DLD1 (cell line): ENCODE data around the gene ADGRV1.

Source experiments
- in situ Hi-C: cut with HindIII; loops from 2 replicates; pipeline ENCODE4 v1.10.0; 2017; ENCODE audit warnings: low sequenced_read_pairs

ADGRV1 gene, protein sequence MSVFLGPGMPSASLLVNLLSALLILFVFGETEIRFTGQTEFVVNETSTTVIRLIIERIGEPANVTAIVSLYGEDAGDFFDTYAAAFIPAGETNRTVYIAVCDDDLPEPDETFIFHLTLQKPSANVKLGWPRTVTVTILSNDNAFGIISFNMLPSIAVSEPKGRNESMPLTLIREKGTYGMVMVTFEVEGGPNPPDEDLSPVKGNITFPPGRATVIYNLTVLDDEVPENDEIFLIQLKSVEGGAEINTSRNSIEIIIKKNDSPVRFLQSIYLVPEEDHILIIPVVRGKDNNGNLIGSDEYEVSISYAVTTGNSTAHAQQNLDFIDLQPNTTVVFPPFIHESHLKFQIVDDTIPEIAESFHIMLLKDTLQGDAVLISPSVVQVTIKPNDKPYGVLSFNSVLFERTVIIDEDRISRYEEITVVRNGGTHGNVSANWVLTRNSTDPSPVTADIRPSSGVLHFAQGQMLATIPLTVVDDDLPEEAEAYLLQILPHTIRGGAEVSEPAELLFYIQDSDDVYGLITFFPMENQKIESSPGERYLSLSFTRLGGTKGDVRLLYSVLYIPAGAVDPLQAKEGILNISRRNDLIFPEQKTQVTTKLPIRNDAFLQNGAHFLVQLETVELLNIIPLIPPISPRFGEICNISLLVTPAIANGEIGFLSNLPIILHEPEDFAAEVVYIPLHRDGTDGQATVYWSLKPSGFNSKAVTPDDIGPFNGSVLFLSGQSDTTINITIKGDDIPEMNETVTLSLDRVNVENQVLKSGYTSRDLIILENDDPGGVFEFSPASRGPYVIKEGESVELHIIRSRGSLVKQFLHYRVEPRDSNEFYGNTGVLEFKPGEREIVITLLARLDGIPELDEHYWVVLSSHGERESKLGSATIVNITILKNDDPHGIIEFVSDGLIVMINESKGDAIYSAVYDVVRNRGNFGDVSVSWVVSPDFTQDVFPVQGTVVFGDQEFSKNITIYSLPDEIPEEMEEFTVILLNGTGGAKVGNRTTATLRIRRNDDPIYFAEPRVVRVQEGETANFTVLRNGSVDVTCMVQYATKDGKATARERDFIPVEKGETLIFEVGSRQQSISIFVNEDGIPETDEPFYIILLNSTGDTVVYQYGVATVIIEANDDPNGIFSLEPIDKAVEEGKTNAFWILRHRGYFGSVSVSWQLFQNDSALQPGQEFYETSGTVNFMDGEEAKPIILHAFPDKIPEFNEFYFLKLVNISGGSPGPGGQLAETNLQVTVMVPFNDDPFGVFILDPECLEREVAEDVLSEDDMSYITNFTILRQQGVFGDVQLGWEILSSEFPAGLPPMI (N-terminal part only)

DNA sequence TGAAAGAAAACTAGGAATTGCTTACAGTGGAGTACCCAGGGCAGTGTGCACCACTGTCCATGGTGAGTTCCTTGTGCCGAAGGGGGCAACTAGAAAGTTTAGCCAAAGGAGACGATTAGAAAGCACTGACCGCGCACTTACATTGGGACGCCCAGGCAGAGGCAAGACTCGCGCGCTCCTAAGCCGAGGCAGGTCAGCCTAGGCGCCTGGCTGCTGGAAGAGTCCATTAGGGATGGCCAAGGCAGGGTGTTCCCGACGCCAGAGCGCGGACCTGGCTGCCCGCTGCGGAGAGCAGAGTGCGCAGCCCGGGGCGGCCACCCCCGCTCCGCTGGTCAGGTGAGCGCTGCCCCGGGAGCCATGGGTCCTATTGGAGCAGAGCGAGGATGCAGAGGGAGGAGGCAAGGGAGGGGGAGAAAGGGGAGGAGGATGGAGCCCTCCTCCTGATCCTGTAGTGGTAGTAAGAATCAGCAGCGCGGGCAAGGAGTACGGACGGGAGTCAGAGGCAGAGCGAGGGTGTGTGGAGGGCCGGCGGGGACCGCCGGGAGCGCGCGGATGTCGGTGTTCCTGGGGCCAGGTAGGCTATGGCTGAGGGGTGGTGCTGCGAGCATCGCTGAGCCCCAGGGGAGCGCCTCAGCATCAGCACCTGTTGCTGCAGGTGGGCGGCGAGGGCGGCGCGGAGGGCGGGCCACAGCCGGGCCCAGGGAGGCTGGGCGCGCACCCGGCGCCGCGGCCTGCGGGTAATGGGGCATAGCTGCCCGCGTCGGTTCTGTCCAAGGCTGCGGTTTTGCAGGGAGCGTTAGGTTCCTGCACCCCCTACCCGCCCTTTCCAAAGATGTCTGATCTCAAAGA is at the start of gene ADGRV1:
ADGRV1 (plus strand) TSS at position 454 of the 849 bp plus-strand sequence; CDS start at position 553, 99 bp downstream.
- in situ Hi-C loops: no loop called here

DNA sequence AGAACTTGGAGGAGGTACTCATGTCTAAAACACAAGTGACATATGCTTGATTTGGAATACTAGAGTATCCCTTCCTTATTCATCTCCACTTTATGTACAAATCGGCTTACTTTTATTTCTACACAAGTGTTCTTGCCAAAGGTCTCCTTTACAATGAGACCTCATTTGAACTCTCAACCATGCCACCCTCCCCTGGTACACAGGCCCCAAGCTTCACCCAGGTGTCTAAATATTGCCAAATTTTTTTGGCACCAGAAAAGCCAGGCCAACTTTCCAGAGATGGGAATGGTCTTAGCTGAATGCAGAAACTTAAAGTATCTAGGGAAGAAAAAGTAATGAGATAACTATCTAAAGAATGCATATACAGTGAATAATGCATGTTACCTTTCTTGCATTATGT is 48.2 kb upstream of the ADGRV1 start:
- in situ Hi-C loops: no loop called here

DNA sequence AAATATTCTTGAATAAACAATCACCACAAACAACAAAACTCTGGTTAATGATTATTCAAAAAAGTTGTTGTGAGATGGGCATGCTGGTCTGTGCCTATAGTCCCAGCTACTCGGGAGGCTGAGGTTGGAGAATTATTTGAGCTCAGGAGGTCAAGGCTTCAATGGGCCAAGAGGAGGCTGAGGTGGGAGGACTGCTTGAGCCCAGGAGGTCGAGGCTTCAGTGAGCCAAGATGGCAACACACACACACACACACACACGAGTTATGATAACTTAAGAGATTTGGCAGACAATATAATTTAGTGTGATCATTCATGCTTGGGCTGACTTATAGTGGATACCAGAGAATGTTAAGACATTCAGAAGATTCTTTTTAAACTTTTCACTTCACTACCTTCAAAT is 44.1 kb upstream of the ADGRV1 start:
- in situ Hi-C loops: no loop called here

DNA sequence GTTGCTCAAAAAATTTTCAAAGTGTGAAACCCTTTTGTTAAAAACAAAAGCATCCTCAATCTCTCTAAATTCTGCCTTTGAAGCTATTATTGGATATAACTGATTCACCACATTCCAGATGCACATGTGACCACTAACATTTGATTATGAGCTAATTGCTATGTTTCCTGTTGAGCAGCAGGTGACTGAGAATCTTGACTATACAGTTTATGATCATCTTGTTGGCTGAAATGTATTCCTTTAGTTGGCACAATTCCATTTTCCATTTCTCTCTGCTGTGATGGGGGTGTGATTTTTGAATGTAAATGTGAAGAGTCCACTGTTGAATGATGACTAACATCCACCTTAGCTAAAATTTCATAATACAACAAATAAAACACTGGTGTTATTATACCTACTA is 39.9 kb upstream of the ADGRV1 start:
- in situ Hi-C loops: no loop called here

DNA sequence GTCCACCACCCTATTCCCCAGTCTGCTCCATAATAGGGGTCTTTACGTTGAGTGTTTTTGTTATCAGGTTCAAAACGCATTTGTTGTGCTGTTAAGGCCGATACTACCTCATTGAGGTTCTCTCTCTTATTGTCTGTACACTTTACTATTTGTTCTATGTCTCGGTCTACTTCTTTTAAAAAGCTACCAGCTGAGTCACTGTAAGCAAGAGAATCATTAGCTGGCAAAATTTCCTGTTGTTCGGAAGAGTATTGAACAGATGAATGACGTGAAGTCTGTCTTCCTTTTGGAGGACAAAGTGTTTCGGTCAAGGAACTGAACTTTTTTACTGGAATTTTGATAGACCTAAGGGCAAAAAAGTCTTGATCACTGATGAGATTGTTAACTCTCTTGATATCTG is 39.5 kb upstream of the ADGRV1 start:
- in situ Hi-C loops: no loop called here

DNA sequence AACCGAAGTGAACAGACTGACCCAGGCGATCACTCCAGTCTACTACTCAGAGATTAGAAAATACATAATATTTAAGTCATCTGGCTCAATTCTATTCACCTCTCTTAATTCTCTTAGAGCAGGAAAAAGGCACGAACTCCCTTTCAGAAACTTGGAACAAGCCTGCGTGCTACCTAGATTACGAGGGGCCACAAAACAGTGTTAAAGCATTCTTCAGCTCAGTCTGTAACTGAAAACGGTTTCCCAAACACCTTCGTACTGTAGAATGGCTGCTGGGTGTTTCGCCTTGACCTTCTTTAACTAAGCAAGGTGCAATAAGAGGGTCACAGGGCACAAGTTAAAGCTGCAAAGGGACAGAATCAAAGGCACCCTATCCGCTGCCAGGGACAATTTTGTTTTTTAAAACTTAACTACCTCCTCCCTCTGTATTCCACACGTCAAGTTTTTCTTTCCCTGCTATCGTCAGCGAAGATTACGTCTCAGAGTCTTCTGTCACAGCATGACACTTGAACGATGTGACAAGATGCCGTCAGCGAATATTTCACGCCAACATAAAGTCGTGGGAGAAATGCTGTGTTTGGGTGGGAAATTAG is 29.9 kb upstream of the ADGRV1 start:
- in situ Hi-C loops: no loop called here

DNA sequence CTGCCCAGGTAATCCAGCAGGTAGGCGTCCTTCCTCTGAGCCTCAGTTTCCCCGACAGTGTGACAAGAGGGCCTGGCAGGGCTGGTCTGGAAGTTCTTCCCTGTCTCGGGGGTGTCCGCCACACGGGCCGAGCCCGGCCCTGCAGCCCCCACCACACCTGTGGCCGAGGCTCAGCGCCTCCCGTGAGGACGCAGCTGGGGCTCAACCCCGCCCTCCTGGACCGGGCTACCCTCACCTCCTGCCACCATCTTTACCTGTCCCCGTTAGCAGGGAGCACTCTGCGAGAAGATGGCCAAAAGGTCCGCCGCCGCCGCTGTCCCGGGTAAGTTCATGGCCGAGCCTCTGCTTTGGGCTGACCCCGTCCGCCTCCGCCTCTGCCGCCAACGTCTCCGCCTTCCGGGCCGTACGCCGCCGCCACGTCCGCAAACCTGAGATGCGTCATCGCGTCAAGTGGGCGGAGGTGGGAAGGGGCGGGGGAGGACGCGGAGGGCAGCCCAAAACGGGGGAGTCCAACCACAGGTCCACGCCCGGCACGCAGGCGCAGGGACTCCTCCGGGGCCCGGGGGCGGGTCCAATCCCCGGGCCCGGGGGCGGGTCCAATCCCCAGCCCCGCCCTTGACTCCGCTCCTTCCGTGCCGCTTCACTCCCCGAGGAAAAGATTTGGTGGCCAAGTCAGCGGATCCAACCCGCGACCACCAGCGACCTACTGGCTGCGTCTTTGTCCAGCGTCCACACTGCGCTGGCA is 29.2 kb upstream of the ADGRV1 start, which contains the start of gene LYSMD3:
LYSMD3 (minus strand) TSS at position 391 of the 745 bp plus-strand sequence. CDS start 4,295 bp downstream, outside the sequence.
- in situ Hi-C loops: no loop called here

DNA sequence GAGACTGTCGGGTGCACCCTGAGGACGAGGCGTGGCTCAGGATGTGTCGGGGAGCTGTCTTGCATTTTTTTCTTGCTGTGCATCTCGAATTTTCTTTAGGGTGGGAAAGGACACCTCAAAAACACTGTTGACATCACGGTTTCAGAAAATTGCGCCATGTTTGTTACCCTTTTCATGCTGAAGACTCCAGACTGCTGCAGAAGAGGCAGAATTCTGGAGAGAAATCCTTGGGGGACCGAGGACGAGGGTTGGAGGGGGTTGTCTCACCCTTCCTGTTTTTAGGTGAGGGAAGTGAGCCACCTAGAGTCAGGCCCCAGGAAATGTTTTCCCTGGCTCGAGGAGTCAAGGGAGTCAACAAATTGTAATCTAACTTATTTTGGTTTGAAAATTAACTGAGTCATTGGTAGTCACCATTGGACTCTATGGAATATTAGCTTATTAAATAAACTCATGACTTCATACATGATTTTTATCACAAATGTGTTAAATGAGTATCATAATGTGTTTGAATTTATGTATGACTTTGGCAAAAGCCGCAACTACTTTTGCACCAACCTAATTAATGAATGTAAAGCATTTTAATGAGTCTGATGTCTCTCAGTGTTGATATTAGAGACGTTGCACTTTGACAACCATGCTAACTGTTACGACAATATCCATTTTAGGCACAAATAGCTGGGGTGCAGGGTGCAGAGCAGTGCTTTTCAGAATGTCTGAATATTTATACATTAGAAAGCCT is 28.5 kb upstream of the ADGRV1 start:
- in situ Hi-C loops: no loop called here

DNA sequence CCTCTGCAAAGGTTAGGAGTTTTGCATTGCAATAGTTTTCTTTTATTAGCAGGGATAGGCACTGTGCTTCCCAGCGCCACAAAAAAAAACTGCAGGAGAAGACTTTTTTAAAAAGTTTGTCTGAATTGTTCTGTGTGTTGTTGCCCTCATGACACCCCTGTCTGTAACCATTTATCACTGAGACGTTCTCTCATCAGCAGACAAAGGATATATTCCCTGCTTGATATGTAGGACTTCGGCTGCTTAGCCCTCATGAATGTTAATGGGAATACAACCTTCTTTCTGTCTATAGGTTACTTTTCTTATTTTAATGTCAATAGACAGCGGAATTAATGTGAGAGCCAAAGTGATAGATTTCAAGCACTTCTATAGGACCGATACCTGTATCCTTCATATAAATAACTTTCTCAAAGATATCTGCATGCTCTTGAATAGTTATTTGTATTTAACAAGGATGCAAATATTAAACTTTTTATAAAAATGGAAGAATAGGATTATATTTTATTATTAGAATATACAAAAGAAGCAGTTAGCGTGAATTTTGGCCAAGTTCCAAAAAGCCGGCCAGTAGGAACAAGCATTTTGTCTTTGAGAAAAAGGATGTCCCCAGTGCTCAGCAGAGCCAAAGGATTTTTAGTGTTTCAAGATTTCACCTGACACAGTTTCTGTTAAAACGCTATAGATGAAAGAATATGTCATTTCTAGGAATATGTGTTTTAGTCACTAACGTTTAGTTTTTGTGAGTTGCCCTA is 27.7 kb upstream of the ADGRV1 start:
- in situ Hi-C loops: no loop called here

DNA sequence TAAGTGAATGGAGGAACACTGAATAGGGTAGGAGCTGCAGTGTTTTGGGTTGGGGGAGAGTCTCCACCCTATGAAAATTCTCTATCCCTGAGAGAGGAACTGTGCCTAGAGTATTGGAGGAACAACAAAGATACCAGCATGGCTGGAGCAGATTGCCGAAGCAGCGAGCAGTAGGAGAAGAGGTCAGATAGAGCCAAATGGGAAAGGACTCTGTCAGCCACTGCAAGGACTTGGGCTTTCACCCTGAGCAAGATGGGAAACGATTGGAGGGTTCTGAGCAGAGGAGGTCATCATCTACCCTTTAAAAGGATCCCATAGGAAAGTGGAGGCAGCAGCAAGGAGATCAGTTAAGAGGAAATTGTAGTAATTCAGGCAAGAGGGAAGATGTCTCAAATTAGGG is 24.8 kb upstream of the ADGRV1 start:
- in situ Hi-C loops: no loop called here

DNA sequence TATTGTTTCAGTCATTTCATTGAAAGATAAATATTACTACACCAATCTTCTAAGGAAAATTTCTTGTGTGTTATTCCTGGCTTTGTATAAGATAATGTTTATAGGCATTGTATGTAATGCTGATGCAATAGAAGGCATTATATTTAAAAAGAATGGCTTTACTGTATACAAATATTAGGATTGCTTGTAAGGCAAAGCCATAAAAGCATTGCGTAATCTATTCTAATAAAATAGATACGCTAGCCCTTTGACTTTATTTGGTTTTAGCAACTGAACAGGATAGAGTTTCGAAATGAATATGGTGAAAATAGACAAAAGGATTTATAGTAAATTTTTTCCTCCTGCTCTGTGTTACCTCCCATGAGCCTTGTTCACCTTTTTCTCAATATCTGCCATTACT is 23.7 kb upstream of the ADGRV1 start:
- in situ Hi-C loops: no loop called here

DNA sequence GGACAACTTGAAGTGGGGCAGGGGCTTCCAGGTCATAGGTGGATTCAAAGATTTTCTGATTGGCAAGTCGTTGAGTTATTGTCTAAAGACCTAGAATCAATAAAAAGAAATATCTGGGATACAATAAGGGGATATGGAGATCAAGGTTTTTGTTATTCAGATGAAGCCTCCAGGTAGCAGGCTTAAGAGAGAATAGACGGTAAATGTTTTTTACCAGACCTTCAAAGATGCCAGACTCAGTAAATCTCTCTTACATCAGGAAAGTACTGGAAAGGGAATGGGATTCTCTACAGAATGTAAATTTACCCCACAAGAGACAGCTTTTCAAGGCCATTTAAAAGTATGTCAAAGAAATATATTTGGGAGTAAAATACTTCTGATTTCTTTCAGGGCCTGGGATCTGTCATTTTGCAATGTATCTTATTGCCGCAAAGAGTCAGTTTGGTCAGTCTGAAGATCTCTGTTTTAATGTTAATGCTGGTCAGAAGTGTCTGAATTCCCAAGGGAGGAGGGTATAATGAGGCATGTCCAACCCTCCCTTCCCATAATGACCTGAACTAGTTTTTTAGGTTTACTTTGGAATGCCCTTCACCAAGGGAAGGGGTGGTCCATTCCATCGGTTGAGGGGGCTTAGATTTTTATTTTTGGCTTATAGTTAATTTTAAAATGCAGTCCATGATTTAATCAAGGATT is 15.6 kb upstream of the ADGRV1 start:
- in situ Hi-C loops: no loop called here

DNA sequence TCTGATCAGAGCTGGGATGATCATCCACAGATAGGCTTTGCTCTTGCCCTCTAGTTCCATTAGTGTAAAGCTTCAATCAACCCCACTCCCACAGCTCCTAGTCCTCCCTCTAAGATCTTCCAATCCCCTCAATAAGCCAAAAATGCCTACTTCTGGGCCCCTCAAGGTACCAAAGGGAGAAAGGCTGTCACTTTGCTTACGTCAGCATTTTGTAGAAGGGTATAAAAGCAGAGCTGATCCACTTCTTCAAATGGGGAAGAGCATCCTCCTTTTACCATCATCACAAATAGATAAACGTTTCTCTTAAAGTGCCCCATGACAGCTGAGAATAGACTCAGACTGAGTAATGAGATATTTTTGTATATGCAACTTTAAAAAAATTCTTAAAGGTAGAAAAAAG is 13.1 kb upstream of the ADGRV1 start:
- in situ Hi-C loops: no loop called here

DNA sequence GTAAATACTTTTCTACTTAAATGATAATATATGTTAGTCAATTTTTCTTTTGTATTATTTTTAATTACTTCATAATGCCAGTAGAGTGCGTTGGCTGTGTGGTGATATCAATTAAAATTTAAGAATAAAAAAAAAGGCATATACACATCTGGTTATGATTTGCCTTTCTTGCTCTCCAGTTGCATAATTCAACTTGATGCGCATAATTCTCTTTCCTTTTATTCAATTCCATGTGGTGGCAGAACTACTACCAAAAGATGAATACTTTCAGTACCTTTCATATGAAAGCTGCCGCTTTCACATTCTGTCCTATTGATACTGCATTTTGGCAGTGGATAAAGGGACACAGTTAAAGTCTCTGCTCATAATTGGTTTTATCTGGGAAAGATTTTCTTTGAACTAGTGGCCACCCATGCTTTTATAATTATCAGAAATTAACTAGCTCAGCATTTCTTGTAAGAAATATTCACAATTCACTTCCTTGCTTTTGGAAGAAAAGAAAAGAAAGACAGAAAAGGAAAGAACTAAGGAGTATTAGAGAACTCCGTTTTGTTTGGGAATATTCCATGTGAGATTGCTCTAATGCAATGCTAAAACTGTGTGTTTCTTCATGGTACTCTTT is 12.3 kb upstream of the ADGRV1 start:
- in situ Hi-C loops: no loop called here

DNA sequence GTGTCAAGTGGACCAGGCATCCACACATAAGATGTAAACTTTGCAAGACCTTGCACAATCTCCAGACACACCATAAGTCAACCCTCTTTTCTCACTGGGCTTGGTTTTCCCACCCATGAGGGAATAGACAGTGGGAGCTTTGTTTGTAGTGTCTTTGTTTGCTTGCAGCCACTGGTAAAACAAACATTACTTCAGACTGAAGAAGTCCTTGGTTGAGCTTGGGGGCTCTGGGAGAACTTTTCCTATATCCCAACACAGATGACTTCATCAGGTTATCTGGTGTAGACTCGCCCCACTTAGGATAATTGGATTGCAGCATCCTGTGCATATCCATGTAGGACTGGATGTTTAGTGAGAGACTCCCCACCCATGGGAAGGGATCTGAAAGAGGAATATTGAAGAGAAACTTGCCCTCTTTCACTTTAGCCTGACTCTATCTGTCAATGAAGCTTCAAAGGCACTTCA is 11.5 kb upstream of the ADGRV1 start:
- in situ Hi-C loops: no loop called here

DNA sequence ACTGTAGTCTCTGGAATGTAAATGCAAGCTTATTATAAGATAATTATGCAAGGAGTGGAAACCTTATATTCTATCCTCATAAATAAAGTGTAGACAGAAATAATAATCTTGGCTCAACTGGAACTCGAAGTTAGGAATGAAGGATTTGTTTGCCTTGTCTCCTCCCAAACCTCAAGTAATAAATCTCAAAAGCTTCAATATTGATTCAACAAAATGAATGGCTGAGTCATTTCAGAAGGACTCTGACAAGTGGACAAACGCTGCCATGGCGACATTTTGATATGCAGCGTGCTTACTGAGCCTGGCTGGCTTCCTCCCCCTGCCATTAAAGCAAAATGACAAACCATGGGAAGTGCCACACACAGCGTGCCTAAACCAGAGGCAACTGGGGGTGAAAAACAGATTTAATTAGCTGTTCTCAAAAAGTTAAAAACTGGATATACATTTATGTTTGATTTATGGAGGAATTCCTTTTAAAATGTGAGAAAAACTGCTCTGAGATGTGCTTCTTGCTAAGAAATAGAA is 10.5 kb upstream of the ADGRV1 start:
- in situ Hi-C loops: no loop called here
